Activated CD8-positive, alpha-beta T cell treated with anti-CD3 and anti-CD28 coated beads, Interleukin-2, amount 10 ng/mL, durations not matched to agents 7 days and 5 days (primary cell): ENCODE results near the gene LHFPL6. TPM values are rescaled to one million over a fixed set of nuclear protein-coding genes. Genes with fewer than 3 reads are reported as not detected.

Experiments used
- ATAC-seq: fragments of 150-1000 bp; cut with Tn5 transposase; one replicate; pipeline ENCODE4 v1.10.0; 2021; ENCODE audit warnings: moderate library complexity
- CTCF ChIA-PET: fragments of 350-600 bp; sonication (Branson Sonifier 250); formaldehyde crosslinking; loops from one replicate; lab custom pipeline; 2021; ENCODE audit warnings: antibody characterized with exemption; lab: Charles Lee
- POLR2A ChIA-PET: fragments of 350-600 bp; sonication (Branson Sonifier 250); formaldehyde crosslinking; loops from one replicate; lab custom pipeline; 2021; ENCODE audit warnings: antibody characterized with exemption; lab: Charles Lee
- DNase-seq: peaks from one replicate; pipeline ENCODE4 v3.0.0-alpha.2; 2020
- H3K27ac Mint-ChIP-seq: one replicate; pipeline ENCODE4 v1.8.0; 2021; ENCODE audit warnings: mild to moderate bottlenecking, mixed read lengths
- H3K27me3 Mint-ChIP-seq: one replicate; pipeline ENCODE4 v1.8.0; 2021; ENCODE audit warnings: low read depth, mixed read lengths
- H3K36me3 Mint-ChIP-seq: one replicate; pipeline ENCODE4 v1.8.0; 2021; ENCODE audit warnings: low read depth, mixed read lengths
- H3K4me1 Mint-ChIP-seq: one replicate; pipeline ENCODE4 v1.8.0; 2021; ENCODE audit warnings: low read depth, mixed read lengths
- H3K4me3 Mint-ChIP-seq: one replicate; pipeline ENCODE4 v1.8.0; 2021; ENCODE audit warnings: mild to moderate bottlenecking, mixed read lengths
- H3K9me3 Mint-ChIP-seq: one replicate; pipeline ENCODE4 v1.8.0; 2022; ENCODE audit warnings: mixed read lengths; ENCODE audit not compliant: insufficient read depth
- total RNA-seq, 2 experiments: library from RNA; stranded (reverse); gene quantifications; one replicate each; pipeline ENCODE4 v1.2.3, GENCODE V29; 2021

LHFPL6 gene
- total RNA-seq, 2 experiments from 2014 or later, result 0.13 TPM; not detected in 1

DNA sequence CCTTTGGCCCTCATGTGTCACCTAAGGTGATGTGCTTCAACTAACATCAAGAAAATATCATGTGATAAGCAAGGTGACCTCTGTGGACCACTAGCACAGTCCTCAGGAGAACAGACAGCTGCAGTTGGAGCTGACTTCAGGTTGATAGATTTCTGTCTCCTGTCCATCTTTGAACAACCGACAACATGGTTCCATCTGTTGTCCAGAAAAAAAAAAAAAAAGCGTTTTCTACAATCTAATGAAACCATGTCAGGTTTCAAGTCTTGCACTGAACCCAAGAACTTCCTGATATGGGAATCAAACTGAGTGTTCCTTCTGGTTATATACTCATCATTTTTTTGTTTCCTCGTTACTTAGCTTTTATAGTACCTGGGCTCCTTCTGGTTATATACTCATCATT is 75.7 kb downstream of the LHFPL6 start:
- ATAC-seq (no peak), DNase-seq (no peak)
- CTCF ChIA-PET, result interaction anchor here (1.7 kb wide), 1 partner anchor 85 kb away, joined by 6 read pairs; no protein-coding TSS in a partner anchor
- H3K9me3 Mint-ChIP-seq, result no peaks in the 10 kb centered on the region
- no peaks in the 10 kb centered on the region for H3K36me3 Mint-ChIP-seq
- POLR2A ChIA-PET, result no interaction called here
- H3K4me1 Mint-ChIP-seq, result no peaks in the 10 kb centered on the region
- no peak overlapping the region for H3K4me3 Mint-ChIP-seq
- H3K27ac Mint-ChIP-seq, result no peak overlapping the region
- H3K27me3 Mint-ChIP-seq, result peaks cover 9% of the 10 kb centered on the region

DNA sequence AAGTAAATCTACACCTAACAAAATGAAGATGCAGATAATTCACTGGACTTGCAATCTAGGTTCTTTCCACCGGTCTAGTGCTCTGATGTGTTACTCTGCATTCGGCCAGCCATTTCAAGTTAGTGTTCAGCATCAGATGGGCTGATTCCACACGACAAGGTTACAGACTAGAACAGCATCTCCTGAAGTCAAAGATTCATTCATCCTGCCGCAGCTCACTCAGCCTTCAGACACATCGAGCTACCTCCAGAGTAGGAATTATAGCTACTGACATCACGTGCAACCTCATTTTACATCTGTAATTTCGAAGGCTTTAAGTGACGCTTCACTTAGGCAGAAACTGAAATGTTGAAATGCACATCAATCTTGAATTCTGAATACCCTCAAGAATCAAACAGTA is 76.5 kb downstream of the LHFPL6 start:
- ChIA-PET POLR2A (no interaction called here), CTCF (interaction anchor here (0.8 kb wide), 1 partner anchor 1735 kb away, joined by 3 read pairs; no protein-coding TSS in a partner anchor)
- no peaks in the 10 kb centered on the region for H3K36me3 Mint-ChIP-seq
- peaks cover 6% of the 10 kb centered on the region for H3K27me3 Mint-ChIP-seq
- no peaks in the 10 kb centered on the region for H3K9me3 Mint-ChIP-seq
- H3K4me1 Mint-ChIP-seq, result no peaks in the 10 kb centered on the region
- ATAC-seq (no peak), DNase-seq (no peak)
- no peak overlapping the region for H3K4me3 Mint-ChIP-seq
- no peak overlapping the region for H3K27ac Mint-ChIP-seq

DNA sequence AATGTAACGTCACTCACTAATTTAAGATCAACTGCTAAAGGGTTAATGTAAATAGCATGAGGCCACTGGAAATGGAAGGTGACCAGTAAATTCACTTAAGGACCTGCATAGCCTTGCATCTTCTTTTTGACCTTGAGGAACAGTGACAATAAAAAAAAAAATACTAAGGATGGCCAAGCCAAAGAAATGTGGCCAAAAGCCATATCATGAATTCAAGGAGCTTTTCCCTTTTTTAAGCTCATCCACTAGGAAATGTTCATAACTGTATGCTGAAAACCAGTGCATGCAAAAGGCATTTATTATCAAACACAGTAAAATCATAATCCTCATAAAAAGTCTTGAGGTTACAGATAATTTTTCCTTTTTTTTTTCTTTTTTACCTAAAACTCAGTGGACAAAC is 77.5 kb downstream of the LHFPL6 start:
- Mint-ChIP-seq H3K36me3 (no peaks in the 10 kb centered on the region), H3K4me1 (no peaks in the 10 kb centered on the region), H3K9me3 (no peaks in the 10 kb centered on the region), H3K4me3 (no peak overlapping the region), H3K27ac (no peak overlapping the region), H3K27me3 (peaks cover 6% of the 10 kb centered on the region)
- no peak for DNase-seq
- ChIA-PET POLR2A (no interaction called here), CTCF (no interaction called here)
- ATAC-seq, result no peak

DNA sequence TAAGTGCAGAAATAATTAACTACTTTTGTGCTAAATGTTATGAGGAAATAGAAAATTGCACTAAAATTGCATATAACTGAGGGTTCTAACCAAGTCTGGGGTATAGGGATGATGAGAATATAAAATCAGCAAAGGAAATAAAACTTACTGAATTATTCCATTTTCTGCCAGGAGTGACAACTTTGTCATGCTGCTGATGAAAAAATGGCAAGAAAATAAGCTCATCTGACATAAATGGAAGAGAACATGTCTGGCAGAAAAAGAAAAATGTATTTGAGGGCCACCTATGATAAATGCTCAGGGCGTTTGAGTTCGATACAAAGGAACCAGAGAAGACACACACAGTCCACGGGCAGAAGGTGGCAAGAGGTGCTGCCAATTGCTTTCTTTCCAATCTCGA is 78.2 kb downstream of the LHFPL6 start:
- H3K36me3 Mint-ChIP-seq, result no peaks in the 10 kb centered on the region
- H3K27ac Mint-ChIP-seq, result no peak overlapping the region
- H3K27me3 Mint-ChIP-seq, result peaks cover 5% of the 10 kb centered on the region
- no peak overlapping the region for H3K4me3 Mint-ChIP-seq
- DNase-seq (no peak), ATAC-seq (no peak)
- no peaks in the 10 kb centered on the region for H3K9me3 Mint-ChIP-seq
- POLR2A ChIA-PET, result no interaction called here
- CTCF ChIA-PET, result no interaction called here
- no peaks in the 10 kb centered on the region for H3K4me1 Mint-ChIP-seq

DNA sequence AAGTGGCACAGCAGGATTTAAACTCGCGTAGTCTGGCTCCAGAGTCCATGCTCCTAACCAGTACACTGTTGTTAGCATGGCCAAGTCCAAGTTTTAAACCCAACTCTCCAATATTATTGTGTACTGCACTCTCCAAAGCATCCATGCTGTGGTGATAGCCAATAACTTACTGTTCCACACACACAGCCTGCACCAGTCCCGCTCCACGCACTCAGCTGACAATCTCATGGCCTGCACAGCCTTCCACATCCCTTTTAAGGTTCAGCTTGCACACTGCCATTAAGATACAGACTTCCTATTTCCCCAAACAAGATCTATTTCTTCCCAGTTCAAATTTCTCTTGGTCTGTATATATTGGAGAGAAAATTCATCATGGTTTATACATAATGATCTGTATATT is 80.7 kb downstream of the LHFPL6 start:
- Mint-ChIP-seq H3K27ac (no peak overlapping the region), H3K4me1 (no peaks in the 10 kb centered on the region), H3K9me3 (no peaks in the 10 kb centered on the region), H3K4me3 (no peak overlapping the region), H3K27me3 (no peaks in the 10 kb centered on the region), H3K36me3 (no peaks in the 10 kb centered on the region)
- no peak for ATAC-seq
- DNase-seq, result no peak
- ChIA-PET POLR2A (no interaction called here), CTCF (no interaction called here)

DNA sequence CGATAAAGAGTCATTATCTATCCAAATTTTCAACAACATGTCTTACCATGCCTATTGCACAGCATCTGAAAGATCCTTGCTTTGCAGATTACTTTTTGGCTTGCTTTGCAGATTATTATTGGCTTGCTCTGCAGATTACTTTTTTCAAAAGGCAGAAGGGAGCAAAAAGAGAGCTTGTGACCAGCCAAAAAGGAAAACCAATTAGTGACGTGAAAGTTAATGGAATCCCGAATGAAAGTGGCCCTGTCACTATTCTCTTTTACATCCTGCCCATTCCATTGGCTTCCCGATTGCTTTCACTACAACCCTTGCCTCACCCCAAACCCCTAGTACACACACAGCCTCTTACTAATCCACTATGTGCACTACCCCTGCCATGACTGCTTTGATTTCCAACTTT is 81.3 kb downstream of the LHFPL6 start:
- ChIA-PET POLR2A (interaction anchor here (0.5 kb wide), 1 partner anchor 132 kb away, joined by 3 read pairs; no protein-coding TSS in a partner anchor), CTCF (no interaction called here)
- no peak for DNase-seq
- H3K4me3 Mint-ChIP-seq, result no peak overlapping the region
- ATAC-seq, result no peak
- H3K27ac Mint-ChIP-seq, result no peak overlapping the region
- no peaks in the 10 kb centered on the region for H3K27me3 Mint-ChIP-seq
- H3K36me3 Mint-ChIP-seq, result no peaks in the 10 kb centered on the region
- no peaks in the 10 kb centered on the region for H3K9me3 Mint-ChIP-seq
- H3K4me1 Mint-ChIP-seq, result no peaks in the 10 kb centered on the region

DNA sequence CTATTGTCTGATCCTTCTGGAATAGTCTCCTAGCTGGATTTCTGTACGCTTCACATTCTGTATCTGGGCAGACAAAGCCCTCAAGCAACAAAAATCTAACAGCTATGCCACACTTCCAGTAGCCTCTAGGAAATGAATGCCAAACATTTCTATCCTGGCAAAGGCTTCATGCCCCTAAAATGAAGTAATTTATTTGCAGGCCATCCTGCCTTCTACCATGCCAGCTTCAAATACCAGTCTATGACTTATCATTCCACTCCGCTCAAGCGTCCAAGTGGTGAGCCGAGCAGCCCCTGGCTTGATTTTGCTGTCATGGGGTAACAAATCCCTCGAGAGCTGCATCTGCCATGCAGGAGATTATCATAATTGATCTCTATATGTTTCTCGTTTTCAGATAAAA is 86.9 kb downstream of the LHFPL6 start:
- POLR2A ChIA-PET, result no interaction called here
- no peaks in the 10 kb centered on the region for H3K4me1 Mint-ChIP-seq
- H3K36me3 Mint-ChIP-seq, result no peaks in the 10 kb centered on the region
- H3K9me3 Mint-ChIP-seq, result no peaks in the 10 kb centered on the region
- CTCF ChIA-PET, result no interaction called here
- H3K27ac Mint-ChIP-seq, result no peak overlapping the region
- H3K4me3 Mint-ChIP-seq, result no peak overlapping the region
- DNase-seq, result no peak
- no peak for ATAC-seq
- H3K27me3 Mint-ChIP-seq, result no peaks in the 10 kb centered on the region

DNA sequence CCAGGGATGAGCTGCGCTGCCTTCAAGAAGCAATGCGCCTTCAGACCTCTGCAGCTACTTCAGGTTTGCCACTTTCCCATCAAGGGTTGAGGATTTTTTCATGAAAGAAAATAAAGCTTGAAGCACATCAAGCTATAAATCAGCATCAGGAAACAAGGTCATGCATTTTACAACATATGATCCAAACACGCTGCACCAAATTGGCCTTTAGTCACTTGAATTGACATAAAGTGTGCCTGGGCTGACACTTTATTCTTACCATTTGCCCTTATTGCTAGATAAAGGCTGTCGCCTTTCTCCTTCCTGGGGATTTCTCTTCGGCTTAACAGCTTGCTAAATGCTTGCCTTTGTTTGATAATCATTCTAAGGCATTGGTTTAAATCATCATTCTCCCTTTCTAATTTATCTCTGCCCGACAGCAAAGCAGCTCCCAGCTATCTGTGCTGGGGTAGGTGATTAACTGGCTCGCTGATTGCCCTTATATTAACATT is 87.7 kb downstream of the LHFPL6 start:
- CTCF ChIA-PET, result no interaction called here
- H3K9me3 Mint-ChIP-seq, result no peaks in the 10 kb centered on the region
- POLR2A ChIA-PET, result no interaction called here

DNA sequence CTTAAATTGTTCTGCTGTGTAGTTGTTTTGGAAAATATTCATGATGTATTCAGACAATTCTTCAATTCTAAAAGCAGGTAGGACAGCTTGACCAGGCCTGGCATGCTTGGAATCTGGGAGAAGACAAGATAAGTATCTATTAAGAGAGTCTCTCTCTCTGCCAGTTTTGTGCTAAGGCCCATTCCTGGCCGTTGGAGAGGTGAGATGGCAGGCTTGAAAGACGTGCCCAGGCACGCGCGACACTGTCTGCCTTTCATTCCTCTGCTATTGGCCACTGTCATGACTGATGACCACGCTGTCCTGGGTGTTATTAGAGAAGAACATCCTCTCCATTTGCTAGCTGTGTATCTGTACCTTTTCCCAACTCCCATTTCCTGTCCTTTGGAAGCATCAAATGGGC is 90.3 kb downstream of the LHFPL6 start:
- ChIA-PET POLR2A (no interaction called here), CTCF (no interaction called here)
- DNase-seq, result no peak
- Mint-ChIP-seq H3K9me3 (no peaks in the 10 kb centered on the region), H3K36me3 (no peaks in the 10 kb centered on the region), H3K27me3 (peaks cover 2% of the 10 kb centered on the region), H3K27ac (no peak overlapping the region), H3K4me3 (no peak overlapping the region), H3K4me1 (no peaks in the 10 kb centered on the region)
- no peak for ATAC-seq

More for the DNA sequence above, 87.7 kb downstream of the LHFPL6 start:
- Mint-ChIP-seq H3K27ac (no peak overlapping the region), H3K36me3 (no peaks in the 10 kb centered on the region), H3K4me1 (no peaks in the 10 kb centered on the region), H3K27me3 (peaks cover 2% of the 10 kb centered on the region), H3K4me3 (no peak overlapping the region)
- ATAC-seq (no peak), DNase-seq (no peak)

DNA sequence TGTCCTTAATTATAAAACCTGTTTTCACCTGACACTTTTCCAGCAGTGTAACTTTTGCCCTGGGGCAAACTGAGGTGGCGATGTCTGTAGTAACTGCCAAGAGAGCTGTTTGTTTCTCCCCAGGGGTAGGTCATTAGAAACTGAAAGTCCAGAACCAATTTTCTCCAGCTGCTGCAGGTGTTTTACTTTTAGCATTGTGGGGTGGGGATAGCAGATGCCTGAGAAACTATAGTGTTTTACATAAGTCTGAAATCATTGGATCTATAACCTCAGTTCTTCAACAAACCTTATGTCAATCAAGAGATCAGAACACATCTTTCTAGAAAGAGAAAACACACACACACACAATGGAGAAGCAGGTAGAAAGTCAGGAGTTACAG is 92.7 kb downstream of the LHFPL6 start:
- Mint-ChIP-seq H3K4me3 (no peak overlapping the region), H3K27me3 (peaks cover 4% of the 10 kb centered on the region), H3K36me3 (no peaks in the 10 kb centered on the region), H3K27ac (no peak overlapping the region), H3K9me3 (no peaks in the 10 kb centered on the region), H3K4me1 (no peaks in the 10 kb centered on the region)
- POLR2A ChIA-PET, result no interaction called here
- CTCF ChIA-PET, result no interaction called here
- DNase-seq (no peak), ATAC-seq (no peak)

DNA sequence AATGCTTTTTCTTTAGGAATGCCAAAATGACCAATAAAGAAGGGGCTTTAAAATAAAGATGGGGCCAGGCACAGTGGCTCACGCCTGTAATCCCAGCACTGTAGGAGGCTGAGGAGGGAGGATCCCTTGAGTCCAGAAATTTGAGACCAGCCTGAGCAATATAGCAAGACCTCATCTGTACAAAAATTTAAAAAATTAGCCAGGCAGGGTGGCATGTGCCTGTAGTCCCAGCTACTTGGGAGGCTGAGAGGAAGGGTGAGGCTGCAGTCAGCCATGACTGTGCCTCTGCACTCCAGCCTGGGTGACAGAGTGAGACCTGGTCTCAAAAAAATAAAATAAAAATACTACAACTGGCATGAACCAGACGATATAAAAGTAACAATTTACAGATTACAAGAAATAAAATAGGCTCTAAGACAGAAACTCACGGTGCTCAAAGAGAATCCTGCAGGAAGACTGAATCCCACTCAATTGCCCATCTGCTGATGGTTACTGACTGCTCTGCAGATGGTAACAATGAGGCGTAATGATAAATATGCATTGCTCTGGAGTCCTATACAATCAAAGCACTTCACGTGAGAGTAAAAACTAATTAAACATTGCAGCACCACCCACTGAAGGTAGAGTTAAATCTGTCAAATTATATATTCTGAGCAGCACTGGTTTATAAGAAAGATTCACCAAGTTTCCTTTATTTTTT is 93.2 kb downstream of the LHFPL6 start:
- ChIA-PET POLR2A (no interaction called here), CTCF (no interaction called here)
- H3K36me3 Mint-ChIP-seq, result no peaks in the 10 kb centered on the region
- no peak overlapping the region for H3K4me3 Mint-ChIP-seq
- DNase-seq (no peak), ATAC-seq (no peak)
- H3K27me3 Mint-ChIP-seq, result peaks cover 4% of the 10 kb centered on the region
- H3K9me3 Mint-ChIP-seq, result no peaks in the 10 kb centered on the region
- H3K27ac Mint-ChIP-seq, result no peak overlapping the region
- no peaks in the 10 kb centered on the region for H3K4me1 Mint-ChIP-seq

DNA sequence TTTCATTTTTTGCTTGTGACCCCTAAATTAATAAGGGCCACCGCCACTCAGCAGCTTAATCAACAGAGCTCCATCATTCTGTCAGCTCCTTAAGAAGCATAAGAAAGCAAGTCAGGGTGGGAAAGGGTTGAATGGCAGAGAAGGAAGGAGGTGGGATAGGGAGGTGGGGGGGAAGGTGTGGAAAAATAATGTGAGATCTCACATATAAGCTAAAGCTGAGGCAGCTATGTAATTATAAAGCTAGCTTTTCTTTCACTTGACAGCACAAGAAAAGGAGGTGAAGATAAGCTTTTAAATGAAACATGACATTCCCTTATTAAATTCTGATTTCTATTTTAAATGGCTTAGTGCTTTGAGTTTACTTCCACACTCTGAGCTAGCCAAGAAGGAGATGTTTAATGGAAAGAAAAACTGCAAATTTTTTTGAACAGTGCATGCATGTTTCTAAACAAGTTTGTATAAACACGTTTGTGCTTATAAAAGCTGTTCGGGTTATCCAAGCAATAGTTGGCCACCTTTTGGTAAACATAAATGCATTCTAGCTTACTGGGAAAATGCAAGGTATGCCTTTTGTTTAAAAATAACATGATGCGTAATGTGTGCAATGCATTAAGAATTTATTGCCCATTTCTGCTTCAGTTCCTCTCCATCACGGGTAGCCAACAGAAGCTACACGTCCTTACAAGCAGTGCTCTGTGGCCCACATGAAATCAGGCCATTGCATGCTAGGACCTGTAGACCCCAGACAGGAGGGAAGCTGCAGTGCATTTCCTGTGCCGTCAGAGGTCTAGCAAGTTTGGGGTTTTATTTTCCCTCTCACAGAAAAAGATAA is 96.2 kb downstream of the LHFPL6 start:
- ATAC-seq (no peak), DNase-seq (no peak)
- Mint-ChIP-seq H3K9me3 (no peaks in the 10 kb centered on the region), H3K4me1 (no peaks in the 10 kb centered on the region), H3K27ac (no peak overlapping the region), H3K4me3 (no peak overlapping the region), H3K36me3 (no peaks in the 10 kb centered on the region), H3K27me3 (peaks cover 4% of the 10 kb centered on the region)
- ChIA-PET CTCF (interaction anchor here (1.3 kb wide), 1 partner anchor 9 kb away, joined by 4 read pairs; no protein-coding TSS in a partner anchor), POLR2A (no interaction called here)
